AG04449 (cell line): ENCODE results near the gene GALNT5.

Experiments
- CTCF ChIA-PET: fragments of 350-600 bp; formaldehyde crosslinking; extraction: SDS; loops from one replicate; lab custom pipeline; 2021; ENCODE audit warnings: antibody characterized with exemption; lab: Yijun Ruan, JAX
- POLR2A ChIA-PET: fragments of 400-600, 350-600 bp; formaldehyde crosslinking; extraction: SDS; loops from one replicate; lab custom pipeline; 2020; ENCODE audit warnings: antibody characterized with exemption, inconsistent platforms; lab: Yijun Ruan, JAX
- DNase-seq: peaks from one replicate; pipeline ENCODE4 v3.0.0-alpha.2; 2010; ENCODE audit warnings: low read depth, low spot score
- H3K4me3 ChIP-seq: 2 replicates; pipeline ENCODE4 v1.5.1; 2011; ENCODE audit warnings: low read depth, mild to moderate bottlenecking, control low read depth, low read length
- CTCF ChIP-seq: IDR thresholded peaks from one replicate; pipeline ENCODE4 v1.5.1; 2011; ENCODE audit warnings: mild to moderate bottlenecking, moderate library complexity, low read length, control low read depth, inconsistent platforms; ENCODE audit not compliant: insufficient read depth; ENCODE audit errors: missing control alignments

GALNT5 gene

GRCh38 chr2:157326698-157327097 lies 69.2 kb downstream of the GALNT5 start:
- CTCF ChIA-PET = interaction anchor here (0.8 to 25.7 kb wide), 33 partner anchors 9 to 685 kb away, joined by 3 to 370 read pairs (median 7); partner anchors contain the start of gene CYTIP
- no peak overlapping the region for H3K4me3 ChIP-seq
- DNase-seq = no peak
- no peak for TF ChIP-seq CTCF
- POLR2A ChIA-PET = no interaction called here

- DNase-seq = no peak
- TF ChIP-seq CTCF = no peak
- CTCF ChIA-PET = interaction anchor here (0.8 to 25.7 kb wide), 36 partner anchors 9 to 980 kb away, joined by 3 to 370 read pairs (median 5); partner anchors contain the start of gene CYTIP
- H3K4me3 ChIP-seq = no peak overlapping the region
- POLR2A ChIA-PET = no interaction called here
Observed at GRCh38 chr2:157327200-157327599, 69.7 kb downstream of the GALNT5 start.

- TF ChIP-seq CTCF = peak; percentile 92
- ChIA-PET CTCF (interaction anchor here (0.7 to 25.7 kb wide), 42 partner anchors 8 to 1951 kb away, joined by 3 to 370 read pairs (median 5); partner anchors contain the start of gene CYTIP), POLR2A (no interaction called here)
- no peak overlapping the region for H3K4me3 ChIP-seq
- no peak for DNase-seq
Observed at GRCh38 chr2:157327621-157328500, 70.4 kb downstream of the GALNT5 start.

- no peak overlapping the region for H3K4me3 ChIP-seq
- ChIA-PET POLR2A (no interaction called here), CTCF (interaction anchor here (1.2 to 25.7 kb wide), 8 partner anchors 8 to 298 kb away, joined by 3 to 370 read pairs (median 18); no protein-coding TSS in a partner anchor)
- no peak for TF ChIP-seq CTCF
- no peak for DNase-seq
Observed at GRCh38 chr2:157329524-157329923, 72.0 kb downstream of the GALNT5 start.

- no peak for TF ChIP-seq CTCF
- no peak for DNase-seq
Observed at GRCh38 chr2:157333304-157334047, 76.0 kb downstream of the GALNT5 start.

More at GRCh38 chr2:157333304-157334047, 76.0 kb downstream of the GALNT5 start:
- POLR2A ChIA-PET = no interaction called here
- CTCF ChIA-PET = interaction anchor here (0.9 to 25.7 kb wide), 6 partner anchors 8 to 156 kb away, joined by 3 to 370 read pairs (median 8); partner anchors contain the start of gene ERMN
- no peak overlapping the region for H3K4me3 ChIP-seq
